LNCaP clone FGC (cell line): Measurements from ENCODE around the gene ZNRF2.
"Not testable (repeated sequence)": the region's sequence is repeated elsewhere in the genome, so short reads cannot be mapped to it uniquely, and the experiment has no call there.

Source experiments
- DNase-seq: peaks from one replicate; pipeline ENCODE4 v3.0.0-alpha.2; 2011; ENCODE audit warnings: low read depth
- H3K4me3 ChIP-seq: 2 replicates; pipeline ENCODE4 v1.5.1; 2011; ENCODE audit warnings: mild to moderate bottlenecking, low read depth, low read length, control low read depth
- TF ChIP-seq, protein P1 (sequence below): IDR thresholded peaks from 2 replicates; pipeline ENCODE4 v1.5.1; 2012; ENCODE audit warnings: mild to moderate bottlenecking; ENCODE audit not compliant: control insufficient read depth, insufficient read depth; ENCODE audit errors: extremely low read depth

ZNRF2 gene

DNA sequence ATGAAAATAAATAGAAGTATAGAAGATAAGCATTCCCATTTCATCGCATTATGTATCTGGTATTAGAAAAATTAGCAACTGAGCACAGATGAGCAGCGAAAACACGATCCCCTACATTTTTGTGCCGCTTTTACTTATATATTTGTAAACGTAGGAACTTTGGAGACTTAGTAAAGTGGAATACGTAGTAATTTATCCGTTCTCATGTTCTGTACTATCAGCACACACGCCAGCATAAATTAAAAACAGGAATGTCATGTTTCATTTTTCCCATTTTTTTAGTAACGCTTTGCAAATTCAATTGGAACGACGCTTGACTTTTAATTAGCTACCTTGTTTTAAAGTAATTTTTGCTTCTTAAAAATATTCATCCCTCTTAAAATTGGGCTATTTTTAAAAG is 2.4 kb downstream of the ZNRF2 start:
- H3K4me3 ChIP-seq, result peak overlapping the region; percentile 64
- DNase-seq, result no peak
- TF ChIP-seq, protein P1, sequence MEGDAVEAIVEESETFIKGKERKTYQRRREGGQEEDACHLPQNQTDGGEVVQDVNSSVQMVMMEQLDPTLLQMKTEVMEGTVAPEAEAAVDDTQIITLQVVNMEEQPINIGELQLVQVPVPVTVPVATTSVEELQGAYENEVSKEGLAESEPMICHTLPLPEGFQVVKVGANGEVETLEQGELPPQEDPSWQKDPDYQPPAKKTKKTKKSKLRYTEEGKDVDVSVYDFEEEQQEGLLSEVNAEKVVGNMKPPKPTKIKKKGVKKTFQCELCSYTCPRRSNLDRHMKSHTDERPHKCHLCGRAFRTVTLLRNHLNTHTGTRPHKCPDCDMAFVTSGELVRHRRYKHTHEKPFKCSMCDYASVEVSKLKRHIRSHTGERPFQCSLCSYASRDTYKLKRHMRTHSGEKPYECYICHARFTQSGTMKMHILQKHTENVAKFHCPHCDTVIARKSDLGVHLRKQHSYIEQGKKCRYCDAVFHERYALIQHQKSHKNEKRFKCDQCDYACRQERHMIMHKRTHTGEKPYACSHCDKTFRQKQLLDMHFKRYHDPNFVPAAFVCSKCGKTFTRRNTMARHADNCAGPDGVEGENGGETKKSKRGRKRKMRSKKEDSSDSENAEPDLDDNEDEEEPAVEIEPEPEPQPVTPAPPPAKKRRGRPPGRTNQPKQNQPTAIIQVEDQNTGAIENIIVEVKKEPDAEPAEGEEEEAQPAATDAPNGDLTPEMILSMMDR, result no peak

DNA sequence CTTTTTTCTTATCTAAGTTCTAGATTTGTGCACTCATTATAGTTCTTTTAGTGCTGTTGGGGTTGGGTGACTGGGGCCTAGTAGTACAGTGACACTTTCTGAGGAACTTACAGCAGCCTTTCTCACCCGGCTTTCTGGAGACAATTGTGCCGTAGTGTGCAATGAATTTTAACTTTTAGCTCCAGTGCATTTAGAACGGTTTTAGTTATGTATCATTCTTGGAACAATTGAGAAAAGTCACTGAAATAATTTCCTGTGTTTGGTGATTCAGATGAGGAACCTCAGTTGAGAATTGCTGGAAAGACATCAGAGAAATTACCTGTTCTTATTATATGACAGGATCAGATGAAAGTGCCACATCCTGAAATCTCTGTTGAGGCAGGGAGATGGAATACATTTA is 3.2 kb downstream of the ZNRF2 start:
- not testable (repeated sequence) for H3K4me3 ChIP-seq, DNase-seq

GRCh38 chr7:30289634-30290033 is 5.2 kb downstream of the ZNRF2 start:
- not testable (repeated sequence) for DNase-seq, H3K4me3 ChIP-seq

GRCh38 chr7:30290317-30290716 is 5.9 kb downstream of the ZNRF2 start:
- H3K4me3 ChIP-seq, DNase-seq: not testable (repeated sequence)

DNA sequence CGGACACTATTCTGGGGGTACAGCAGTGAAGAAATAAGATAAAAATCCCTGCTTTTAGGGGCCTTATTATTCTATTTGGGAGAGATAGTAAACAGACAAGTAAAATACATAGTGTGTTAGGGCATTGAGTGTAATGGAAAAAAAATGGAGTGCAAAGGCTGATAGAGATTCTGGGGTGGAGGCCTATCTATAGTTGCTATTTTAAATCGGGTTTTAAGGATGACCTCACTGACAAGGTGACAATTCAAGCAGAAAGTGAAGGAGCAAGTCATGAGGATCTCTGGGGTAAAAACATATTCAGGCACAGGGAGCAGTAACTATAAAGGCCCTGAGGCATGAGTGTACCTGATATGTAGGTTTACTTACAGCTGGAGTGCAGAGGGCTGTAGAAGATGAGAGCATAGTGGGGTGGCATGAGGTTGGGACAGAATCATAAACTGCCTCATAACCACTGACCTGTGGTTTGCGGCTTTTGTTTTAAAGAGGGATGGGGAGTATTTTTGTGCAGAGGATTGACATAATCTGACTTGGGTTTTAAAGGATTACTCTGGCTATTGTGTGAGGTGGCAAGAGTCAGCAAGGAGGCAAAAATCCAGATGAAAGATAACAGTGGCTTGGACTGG is 8.1 kb downstream of the ZNRF2 start:
- H3K4me3 ChIP-seq, DNase-seq: not testable (repeated sequence)

DNA sequence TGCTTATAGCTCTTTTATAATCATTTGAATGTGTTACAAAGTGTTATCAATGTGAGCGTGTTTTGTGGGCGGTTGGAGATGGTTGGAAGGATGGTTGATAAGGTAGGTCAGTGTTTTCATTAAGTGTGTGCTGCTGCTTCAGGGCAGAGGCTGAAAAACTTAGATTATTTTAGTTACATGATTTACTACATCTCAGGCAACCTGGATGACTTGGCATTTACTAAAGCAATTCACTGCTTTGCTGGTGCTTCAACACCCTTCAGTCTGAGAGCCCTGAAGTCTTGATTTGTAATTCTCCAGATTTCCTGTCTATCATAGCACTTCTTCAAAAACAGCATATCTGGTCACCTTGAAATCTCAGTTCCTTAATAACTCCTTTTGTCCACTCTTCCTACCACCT is 11.9 kb downstream of the ZNRF2 start:
- not testable (repeated sequence) for DNase-seq, H3K4me3 ChIP-seq

DNA sequence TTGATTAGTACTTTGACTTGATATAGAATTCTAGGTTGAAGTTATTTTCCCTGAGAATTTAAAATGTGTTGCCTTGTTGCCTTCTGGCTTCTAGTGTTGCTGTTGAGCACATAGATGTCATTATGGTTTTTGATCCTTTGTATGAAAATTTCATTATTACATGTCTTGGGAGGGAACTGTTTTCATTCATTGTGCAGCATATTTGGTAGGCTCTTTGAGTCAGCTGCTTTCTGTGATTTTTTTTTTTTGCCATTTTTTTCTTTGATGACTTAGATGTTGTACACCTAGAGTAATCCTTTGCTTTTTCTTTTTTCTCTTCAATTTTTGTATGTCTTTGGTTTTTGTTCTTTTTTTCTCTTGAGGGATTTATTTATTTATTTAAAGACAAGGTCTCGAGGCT is 13.1 kb downstream of the ZNRF2 start:
- H3K4me3 ChIP-seq, DNase-seq: not testable (repeated sequence)

DNA sequence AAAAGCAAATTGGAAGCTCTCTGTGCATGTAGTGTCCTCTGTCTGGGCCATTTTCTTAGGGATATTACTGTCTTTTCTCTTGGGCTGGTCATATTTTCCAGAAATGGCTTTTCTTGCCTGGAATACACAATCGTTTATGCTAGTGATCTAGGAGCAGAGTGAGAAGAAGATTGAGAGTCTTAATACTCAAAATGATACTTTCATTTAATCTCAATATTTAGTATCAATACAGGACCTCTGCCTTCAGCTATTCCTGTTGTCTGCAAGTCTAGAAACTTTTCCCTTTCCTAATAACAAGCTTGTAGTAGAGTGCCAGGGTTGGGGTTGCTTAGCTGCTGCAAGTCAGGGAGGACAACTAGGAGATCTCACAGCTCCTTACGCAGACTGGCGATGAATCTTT is 14.0 kb downstream of the ZNRF2 start:
- not testable (repeated sequence) for H3K4me3 ChIP-seq, DNase-seq

- no peak for DNase-seq
- no peak overlapping the region for H3K4me3 ChIP-seq
- TF ChIP-seq, protein P1, result no peak
Observed at GRCh38 chr7:30301751-30302150, 17.4 kb downstream of the ZNRF2 start.

DNA sequence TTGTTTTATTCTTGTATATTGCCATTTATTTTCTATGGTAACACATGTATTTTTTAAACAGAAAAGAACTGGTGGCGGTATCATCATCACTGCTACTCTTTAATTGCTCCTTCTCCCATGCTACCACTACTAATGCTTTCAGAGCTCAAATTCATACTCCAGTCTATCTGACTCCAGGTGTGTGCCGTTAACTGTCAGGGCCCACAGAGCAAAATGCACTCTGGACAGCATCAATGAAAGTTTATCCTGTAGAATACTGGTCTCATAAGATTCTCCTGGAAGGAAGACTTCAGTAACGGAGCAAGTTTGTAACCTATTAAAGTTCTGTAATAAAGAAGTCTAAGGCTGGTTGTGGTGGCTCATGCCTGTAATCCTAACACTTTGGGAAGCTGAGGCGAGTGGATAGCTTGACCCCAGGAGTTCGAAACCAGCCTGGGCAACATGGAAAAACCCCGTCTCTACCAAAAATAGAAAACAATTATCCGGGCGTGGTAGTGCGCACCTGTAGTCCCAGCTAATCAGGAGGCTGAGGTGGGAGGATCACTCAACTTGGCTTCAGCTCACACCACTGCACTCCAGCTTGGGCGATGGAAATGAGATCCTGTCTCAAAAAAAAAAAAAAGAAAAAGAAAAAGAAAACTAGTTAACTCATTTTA is 18.4 kb downstream of the ZNRF2 start:
- TF ChIP-seq, protein P1, result no peak
- DNase-seq, result no peak
- H3K4me3 ChIP-seq, result no peak overlapping the region

DNA sequence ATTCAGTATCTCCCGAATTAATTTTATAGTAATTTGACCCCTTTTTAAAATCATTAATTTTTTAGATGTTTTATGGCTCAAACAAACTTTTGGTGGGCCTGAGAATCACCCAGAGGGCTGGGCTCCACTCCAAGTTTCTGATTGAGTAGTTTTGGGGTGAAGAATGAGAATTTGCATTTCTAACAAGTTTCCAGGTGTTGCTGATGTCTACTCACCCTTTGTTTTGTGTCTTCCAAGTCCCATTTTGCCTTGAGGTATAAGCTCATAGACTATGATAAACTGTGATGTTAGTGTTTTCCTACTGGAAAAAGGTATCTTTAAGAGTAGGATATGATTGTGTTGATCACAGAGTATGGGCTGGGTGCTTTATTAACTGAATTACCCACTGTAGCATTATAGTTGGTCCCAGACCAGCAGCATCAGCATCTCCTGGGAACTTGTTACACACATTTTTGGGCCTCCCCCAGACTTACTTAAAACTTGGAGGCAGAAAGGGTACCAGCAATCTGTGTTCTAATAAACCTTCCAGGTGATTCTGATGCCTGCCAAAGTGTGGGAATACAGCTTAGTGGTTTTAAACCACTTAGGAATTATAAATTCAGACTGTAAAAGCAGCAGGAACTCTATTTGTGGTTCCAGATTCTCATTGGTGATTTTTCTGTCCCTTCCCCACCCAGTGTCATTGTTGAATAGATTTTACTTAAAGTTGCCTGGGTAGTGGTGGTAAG is 19.1 kb downstream of the ZNRF2 start:
- no peak for DNase-seq
- TF ChIP-seq, protein P1, result no peak
- no peak overlapping the region for H3K4me3 ChIP-seq
